ENCODE results near the gene ACTL6A.
A peak's percentile ranks its signal among the peaks of the same experiment; 100 is the strongest.
"Not testable (repeated sequence)": the region's sequence is repeated elsewhere in the genome, so short reads cannot be mapped to it uniquely, and the experiment has no call there.

Gene ACTL6A

GRCh38 chr3:179562591-179563270, at the start of gene ACTL6A:
Gene ACTL6A (plus strand): TSS chr3:179562926. CDS start chr3:179563093, 167 bp downstream.
- peak; percentile 99 to 100 for DNase-seq (ENCODE audit: low read depth in 2 of 2)

GRCh38 chr3:179513862-179514261, 48.9 kb upstream of the ACTL6A start:
- no peak for DNase-seq (ENCODE audit: low read depth in 2 of 2)

- not testable (repeated sequence) for DNase-seq (ENCODE audit: low read depth in 2 of 2)
These were observed 46.1 kb upstream of the ACTL6A start for GRCh38 chr3:179516461-179517251.

- DNase-seq (ENCODE audit: low read depth in 2 of 2) = no peak
These were observed 36.2 kb upstream of the ACTL6A start for GRCh38 chr3:179526482-179526881.

GRCh38 chr3:179526989-179527391, 35.7 kb upstream of the ACTL6A start:
- no peak for DNase-seq (ENCODE audit: low read depth in 2 of 2)

GRCh38 chr3:179528772-179529171, 34.0 kb upstream of the ACTL6A start:
- DNase-seq (ENCODE audit: low read depth in 2 of 2) = no peak

GRCh38 chr3:179531576-179531975, 31.1 kb upstream of the ACTL6A start:
- DNase-seq (ENCODE audit: low read depth in 2 of 2) = no peak

- no peak for DNase-seq (ENCODE audit: low read depth in 2 of 2)
These were observed 29.5 kb upstream of the ACTL6A start for GRCh38 chr3:179533274-179533673.

GRCh38 chr3:179536256-179536655, 26.5 kb upstream of the ACTL6A start:
- DNase-seq (ENCODE audit: low read depth in 2 of 2) = no peak

- DNase-seq (ENCODE audit: low read depth in 2 of 2) = no peak
These were observed 21.6 kb upstream of the ACTL6A start for GRCh38 chr3:179541094-179541493.

- DNase-seq (ENCODE audit: low read depth in 2 of 2) = no peak
These were observed 21.1 kb upstream of the ACTL6A start for GRCh38 chr3:179541596-179541995.

GRCh38 chr3:179542375-179542774, 20.4 kb upstream of the ACTL6A start:
- DNase-seq (ENCODE audit: low read depth in 2 of 2) = no peak

GRCh38 chr3:179544981-179545645, 17.6 kb upstream of the ACTL6A start:
- DNase-seq (ENCODE audit: low read depth in 2 of 2) = no peak

GRCh38 chr3:179546814-179547241, 15.9 kb upstream of the ACTL6A start:
- DNase-seq (ENCODE audit: low read depth in 2 of 2) = no peak

- no peak for DNase-seq (ENCODE audit: low read depth in 2 of 2)
These were observed 11.2 kb upstream of the ACTL6A start for GRCh38 chr3:179551349-179552105.

- peak; percentile 28 to 37 for DNase-seq (ENCODE audit: low read depth in 2 of 2)
These were observed 3.9 kb upstream of the ACTL6A start for GRCh38 chr3:179558742-179559364.

GRCh38 chr3:179560791-179561190, 1.9 kb upstream of the ACTL6A start:
- no peak for DNase-seq (ENCODE audit: low read depth in 2 of 2)

GRCh38 chr3:179563271-179563783, 601 bp downstream of the ACTL6A start:
- DNase-seq (ENCODE audit: low read depth in 2 of 2) = peak; percentile 63 to 65

GRCh38 chr3:179565496-179565895, 2.8 kb downstream of the ACTL6A start:
- no peak for DNase-seq (ENCODE audit: low read depth in 2 of 2)

GRCh38 chr3:179580992-179581391, 18.3 kb downstream of the ACTL6A start:
- no peak for DNase-seq (ENCODE audit: low read depth in 2 of 2)

GRCh38 chr3:179589143-179589542, 26.4 kb downstream of the ACTL6A start:
- DNase-seq (ENCODE audit: low read depth in 2 of 2) = no peak
